Thoracic aorta (tissue), 2 donors: ENCODE data around the gene INPP5A. TPM values are rescaled to one million over a fixed set of nuclear protein-coding genes. Genes with fewer than 3 reads are reported as not detected.

Experiments
- ATAC-seq: fragments of 150-250 bp; one replicate; pipeline ENCODE4 v1.8.0; 2017; ENCODE audit warnings: low read depth; ENCODE audit not compliant: insufficient number of reproducible peaks, low FRiP score
- DNase-seq: peaks from one replicate; pipeline ENCODE4 v3.0.0-alpha.2; 2020; ENCODE audit warnings: low spot score
- H3K27ac ChIP-seq, 2 donors: fragments of 200-600 bp; sonication (generic); 1 replicate in 1 of 2; 2 replicates in 1 of 2; pipeline ENCODE4 v1.5.1; 2016; ENCODE audit warnings: mild to moderate bottlenecking in 2 of 2, moderate library complexity in 2 of 2
- H3K27me3 ChIP-seq: fragments of 200-600 bp; sonication (generic); replicated peaks from 2 replicates; pipeline ENCODE4 v1.6.0; 2016; ENCODE audit warnings: mild to moderate bottlenecking; ENCODE audit not compliant: insufficient read depth
- H3K36me3 ChIP-seq: fragments of 200-600 bp; sonication (generic); one replicate; pipeline ENCODE4 v1.5.1; 2016
- H3K4me1 ChIP-seq, 2 donors: fragments of 200-600 bp; sonication (generic); 1 replicate in 1 of 2; 2 replicates in 1 of 2; pipeline versions ENCODE4 v1.5.1 to v1.6.0; 2016; ENCODE audit warnings: low read depth in 2 of 2, mild to moderate bottlenecking in 1 of 2; ENCODE audit not compliant: control insufficient read depth in 1 of 2
- H3K4me3 ChIP-seq: fragments of 200-600 bp; sonication (generic); 2 replicates; pipeline ENCODE4 v1.5.1; 2016; ENCODE audit warnings: mild to moderate bottlenecking
- H3K9me3 ChIP-seq: fragments of 200-600 bp; sonication (generic); 2 replicates; pipeline ENCODE4 v1.5.1; 2016
- total RNA-seq, 2 donors: library from RNA; depleted of rRNA; stranded (reverse); fragments of >200 nt; gene quantifications; one replicate each; pipeline versions ENCODE4 v1.1.0 to v1.2.3, GENCODE V29; 2016
- TF ChIP-seq, protein P1 (sequence below): fragments of 200-600 bp; sonication (generic); IDR thresholded peaks from one replicate; pipeline ENCODE4 v1.5.1; 2019; ENCODE audit warnings: antibody characterized with exemption

INPP5A gene
- total RNA-seq, 2 donors from 2014 or later = 120 to 142 TPM

GRCh38 chr10:132634241-132634946, 96.8 kb downstream of the INPP5A start:
- peak overlapping the region; percentile 90 to 99 for H3K27ac ChIP-seq
- DNase-seq = no peak
- TF ChIP-seq, protein P1, sequence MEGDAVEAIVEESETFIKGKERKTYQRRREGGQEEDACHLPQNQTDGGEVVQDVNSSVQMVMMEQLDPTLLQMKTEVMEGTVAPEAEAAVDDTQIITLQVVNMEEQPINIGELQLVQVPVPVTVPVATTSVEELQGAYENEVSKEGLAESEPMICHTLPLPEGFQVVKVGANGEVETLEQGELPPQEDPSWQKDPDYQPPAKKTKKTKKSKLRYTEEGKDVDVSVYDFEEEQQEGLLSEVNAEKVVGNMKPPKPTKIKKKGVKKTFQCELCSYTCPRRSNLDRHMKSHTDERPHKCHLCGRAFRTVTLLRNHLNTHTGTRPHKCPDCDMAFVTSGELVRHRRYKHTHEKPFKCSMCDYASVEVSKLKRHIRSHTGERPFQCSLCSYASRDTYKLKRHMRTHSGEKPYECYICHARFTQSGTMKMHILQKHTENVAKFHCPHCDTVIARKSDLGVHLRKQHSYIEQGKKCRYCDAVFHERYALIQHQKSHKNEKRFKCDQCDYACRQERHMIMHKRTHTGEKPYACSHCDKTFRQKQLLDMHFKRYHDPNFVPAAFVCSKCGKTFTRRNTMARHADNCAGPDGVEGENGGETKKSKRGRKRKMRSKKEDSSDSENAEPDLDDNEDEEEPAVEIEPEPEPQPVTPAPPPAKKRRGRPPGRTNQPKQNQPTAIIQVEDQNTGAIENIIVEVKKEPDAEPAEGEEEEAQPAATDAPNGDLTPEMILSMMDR = no peak
- peaks cover 43 to 90% of the 10 kb centered on the region in 2 donors for H3K4me1 ChIP-seq
- H3K27me3 ChIP-seq = no peaks in the 10 kb centered on the region
- H3K36me3 ChIP-seq = no peaks in the 10 kb centered on the region
- no peak overlapping the region for H3K4me3 ChIP-seq
- no peak for ATAC-seq
- H3K9me3 ChIP-seq = no peaks in the 10 kb centered on the region

GRCh38 chr10:132634947-132635271, 97.3 kb downstream of the INPP5A start:
- DNase-seq (no peak), ATAC-seq (no peak)
- H3K27ac ChIP-seq = peak overlapping the region; percentile 90 to 99
- H3K4me3 ChIP-seq = no peak overlapping the region
- TF ChIP-seq, protein P1 = no peak
- H3K9me3 ChIP-seq = no peaks in the 10 kb centered on the region
- H3K4me1 ChIP-seq = peaks cover 39 to 85% of the 10 kb centered on the region in 2 donors
- H3K36me3 ChIP-seq = no peaks in the 10 kb centered on the region
- H3K27me3 ChIP-seq = no peaks in the 10 kb centered on the region

DNA sequence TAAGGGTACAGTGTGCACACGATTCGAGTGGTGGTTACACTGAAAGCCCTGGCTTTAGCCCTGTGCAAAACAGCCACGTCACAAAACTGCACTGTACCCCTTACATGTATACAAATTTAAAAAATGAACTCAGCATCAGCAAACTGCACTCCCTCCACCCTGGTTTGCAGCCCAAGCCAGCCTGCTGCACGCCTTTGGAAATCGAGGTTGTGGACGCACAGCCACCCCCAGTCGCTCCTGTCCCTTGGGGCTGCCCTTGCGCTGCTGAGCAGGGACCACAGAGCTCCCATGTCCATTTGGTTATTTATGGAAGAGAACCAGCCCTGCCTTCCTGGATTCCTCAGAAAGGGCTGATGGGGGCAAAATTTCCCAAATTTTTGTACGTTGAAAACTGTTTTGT, 98.8 kb downstream of the INPP5A start:
- H3K27ac ChIP-seq = peak overlapping the region in 1 of 2 donors; percentile 34
- no peak for DNase-seq

DNA sequence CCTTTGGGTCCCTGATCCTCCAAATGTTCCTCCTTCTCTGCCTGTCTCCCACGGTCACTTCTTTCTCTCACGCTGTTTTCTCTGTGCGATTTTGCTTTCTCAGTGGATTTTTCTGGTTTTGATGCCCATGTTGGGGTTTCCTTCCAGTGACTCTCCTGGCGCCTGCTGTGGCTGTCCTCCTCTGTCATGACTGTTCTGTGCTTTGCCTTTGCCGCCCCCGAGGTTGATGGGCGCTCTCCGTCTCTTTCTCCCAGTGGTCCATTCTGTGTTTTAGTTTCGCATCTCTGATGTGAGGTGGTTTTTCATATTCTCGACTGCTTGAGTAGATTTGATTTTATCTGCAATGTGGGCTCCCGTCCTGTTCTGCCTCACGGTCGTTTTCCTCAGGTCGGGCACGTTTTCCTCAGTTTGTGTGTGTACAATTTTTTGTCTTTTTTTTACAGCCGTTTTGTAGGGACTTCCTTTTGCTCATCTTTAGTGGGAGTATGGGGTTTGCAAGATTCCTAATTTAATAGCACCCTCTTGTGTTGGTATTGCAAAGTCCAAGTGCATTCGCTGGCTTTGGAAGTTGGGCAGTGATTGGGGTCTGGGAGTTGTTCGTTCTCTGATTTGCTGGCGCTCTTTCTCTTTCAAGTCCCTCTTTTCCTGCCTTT, 100.0 kb downstream of the INPP5A start:
- peak; percentile 25 for ATAC-seq
- Histone ChIP-seq H3K27ac (peak overlapping the region; percentile 6 to 53), H3K27me3 (no peaks in the 10 kb centered on the region), H3K36me3 (no peaks in the 10 kb centered on the region), H3K4me1 (peaks cover 24 to 58% of the 10 kb centered on the region in 2 donors), H3K4me3 (peak overlapping the region; percentile 8), H3K9me3 (no peaks in the 10 kb centered on the region)
- TF ChIP-seq, protein P1 = peak; percentile 68
- DNase-seq = no peak

More for the DNA sequence above, 98.8 kb downstream of the INPP5A start:
- Histone ChIP-seq H3K9me3 (no peaks in the 10 kb centered on the region), H3K4me3 (no peak overlapping the region), H3K4me1 (peaks cover 34 to 70% of the 10 kb centered on the region in 2 donors), H3K27me3 (no peaks in the 10 kb centered on the region), H3K36me3 (no peaks in the 10 kb centered on the region)
- no peak for ATAC-seq
- TF ChIP-seq, protein P1 = no peak

GRCh38 chr10:132638130-132638515, 100.5 kb downstream of the INPP5A start:
- no peaks in the 10 kb centered on the region for H3K27me3 ChIP-seq
- H3K36me3 ChIP-seq = no peaks in the 10 kb centered on the region
- DNase-seq (no peak), ATAC-seq (no peak)
- no peaks in the 10 kb centered on the region for H3K9me3 ChIP-seq
- TF ChIP-seq, protein P1 = no peak
- H3K4me1 ChIP-seq = peaks cover 19 to 52% of the 10 kb centered on the region in 2 donors
- peak overlapping the region; percentile 8 for H3K4me3 ChIP-seq
- no peak overlapping the region for H3K27ac ChIP-seq
